GM21723 (cell line): ENCODE data around the gene C19orf12.
"Not testable (repeated sequence)": the region's sequence is repeated elsewhere in the genome, so short reads cannot be mapped to it uniquely, and the experiment has no call there.

ENCODE experiments used
- ATAC-seq: cut with Tn5 transposase; IDR thresholded peaks from one replicate; pipeline ENCODE4 v1.9.1; 2021; ENCODE audit warnings: mild to moderate bottlenecking, moderate library complexity; ENCODE audit not compliant: unreplicated experiment

C19orf12 gene

GRCh38 chr19:29731331-29731850, 16.3 kb upstream of the C19orf12 start:
- ATAC-seq: no peak

DNA sequence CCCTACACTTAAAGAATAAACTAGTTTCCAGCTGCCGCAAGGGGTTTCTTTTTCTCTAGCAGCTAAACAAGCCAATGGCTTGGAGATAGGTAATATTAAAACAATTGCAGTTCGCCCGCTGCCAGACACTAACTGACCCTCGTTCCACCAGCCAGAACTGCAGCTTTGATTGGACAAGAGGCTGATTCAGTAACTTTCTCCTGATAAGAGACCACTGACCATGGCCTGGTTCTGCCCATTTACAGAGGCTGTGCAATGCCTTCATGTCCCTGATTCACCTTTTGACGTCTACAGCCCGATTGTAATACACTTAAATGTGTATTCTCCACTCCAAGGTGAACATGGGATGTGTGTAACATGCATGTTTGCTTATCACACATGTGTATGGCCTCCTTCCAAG, 12.8 kb upstream of the C19orf12 start:
- no peak for ATAC-seq

GRCh38 chr19:29724746-29725145, 9.7 kb upstream of the C19orf12 start:
- no peak for ATAC-seq

DNA sequence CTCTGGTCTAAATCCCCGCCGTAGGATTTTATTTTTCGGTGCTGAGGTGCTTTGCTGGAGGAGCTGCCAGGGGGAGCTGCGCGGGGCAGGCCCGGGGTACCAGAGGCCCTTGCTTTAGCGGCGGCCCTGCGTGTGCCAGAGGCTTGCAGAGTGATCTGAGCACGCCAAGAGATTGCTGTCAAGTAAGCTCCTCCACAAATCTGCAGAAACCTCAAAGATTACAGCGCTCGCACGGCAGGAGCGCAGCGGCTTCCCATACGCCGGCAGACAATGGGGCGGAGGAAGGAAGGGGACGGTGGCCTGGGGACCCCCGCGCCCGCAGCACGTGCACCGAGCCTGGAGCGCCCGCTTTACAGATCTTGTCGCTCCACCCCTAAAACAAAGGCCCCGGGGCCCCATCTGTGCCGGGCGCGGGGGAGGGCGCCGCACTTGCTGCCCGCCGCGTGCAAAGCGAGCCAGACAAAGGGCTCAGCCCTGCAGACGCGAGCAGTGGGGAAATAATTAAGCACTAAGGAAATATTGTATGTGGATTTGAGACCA, 9.1 kb upstream of the C19orf12 start:
- no peak for ATAC-seq

DNA sequence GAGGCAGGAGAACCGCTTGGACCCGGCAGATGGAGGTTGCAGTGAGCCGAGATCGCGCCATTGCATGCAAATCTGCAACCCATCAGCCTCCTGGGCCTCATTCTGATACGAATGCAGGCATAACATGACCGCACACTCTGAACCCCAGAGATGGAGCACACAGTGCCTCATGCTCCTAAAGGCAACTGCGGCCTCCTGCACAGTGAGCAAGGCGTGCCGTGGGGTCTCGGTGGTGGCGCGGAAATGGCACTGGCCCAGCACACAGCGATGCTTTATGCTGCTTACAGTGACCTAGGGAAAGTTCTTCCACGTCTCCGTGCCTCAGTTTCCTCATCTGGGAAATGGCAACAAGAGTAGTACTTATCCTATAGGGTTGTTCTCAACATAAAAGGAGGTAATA, 2.0 kb upstream of the C19orf12 start:
- no peak for ATAC-seq

DNA sequence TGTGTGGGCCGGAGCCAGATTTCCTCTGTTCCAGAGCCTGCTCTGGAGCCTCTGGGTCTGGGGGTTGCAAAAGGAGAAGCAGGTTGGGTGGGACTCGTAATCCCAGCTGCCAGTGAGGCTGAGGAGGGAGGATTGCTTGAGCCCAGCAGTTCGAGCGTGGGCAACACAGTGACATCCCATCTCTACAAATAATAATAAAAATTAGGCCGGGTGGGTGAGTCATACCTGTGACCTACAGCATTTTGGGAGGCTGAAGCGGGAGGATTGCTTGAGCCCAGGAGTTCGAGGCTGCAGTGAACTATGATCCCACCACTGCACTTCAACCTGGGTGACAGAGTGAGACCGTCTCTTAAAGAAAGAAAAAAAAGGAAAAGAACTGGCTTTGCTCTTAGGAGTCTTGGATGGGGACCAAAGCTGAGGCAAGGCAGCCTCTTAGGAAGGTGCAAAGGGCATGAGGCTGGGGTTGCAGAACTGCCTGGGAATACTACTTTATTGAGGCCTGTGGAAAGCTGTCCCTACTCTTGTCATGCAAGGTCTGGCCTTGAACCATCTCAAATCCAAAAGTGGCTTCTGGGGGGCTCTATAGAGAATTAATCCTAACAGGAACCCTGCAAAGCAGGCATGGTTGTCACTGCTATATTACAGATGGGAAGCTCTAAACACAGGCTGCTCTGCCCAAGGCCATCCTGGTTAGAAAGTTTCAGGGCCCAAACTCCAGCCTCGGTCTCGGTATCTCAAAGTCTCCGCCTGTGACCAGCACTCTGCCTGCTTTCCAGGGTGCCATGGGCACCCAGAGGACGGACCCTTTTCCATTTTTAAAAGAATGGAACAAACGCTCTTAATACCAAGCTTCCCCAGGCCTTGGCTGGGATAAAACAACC, 880 bp upstream of the C19orf12 start:
- ATAC-seq: peak; percentile 8

GRCh38 chr19:29714371-29714952, 599 bp downstream of the C19orf12 start:
- peak; percentile 11 for ATAC-seq

DNA sequence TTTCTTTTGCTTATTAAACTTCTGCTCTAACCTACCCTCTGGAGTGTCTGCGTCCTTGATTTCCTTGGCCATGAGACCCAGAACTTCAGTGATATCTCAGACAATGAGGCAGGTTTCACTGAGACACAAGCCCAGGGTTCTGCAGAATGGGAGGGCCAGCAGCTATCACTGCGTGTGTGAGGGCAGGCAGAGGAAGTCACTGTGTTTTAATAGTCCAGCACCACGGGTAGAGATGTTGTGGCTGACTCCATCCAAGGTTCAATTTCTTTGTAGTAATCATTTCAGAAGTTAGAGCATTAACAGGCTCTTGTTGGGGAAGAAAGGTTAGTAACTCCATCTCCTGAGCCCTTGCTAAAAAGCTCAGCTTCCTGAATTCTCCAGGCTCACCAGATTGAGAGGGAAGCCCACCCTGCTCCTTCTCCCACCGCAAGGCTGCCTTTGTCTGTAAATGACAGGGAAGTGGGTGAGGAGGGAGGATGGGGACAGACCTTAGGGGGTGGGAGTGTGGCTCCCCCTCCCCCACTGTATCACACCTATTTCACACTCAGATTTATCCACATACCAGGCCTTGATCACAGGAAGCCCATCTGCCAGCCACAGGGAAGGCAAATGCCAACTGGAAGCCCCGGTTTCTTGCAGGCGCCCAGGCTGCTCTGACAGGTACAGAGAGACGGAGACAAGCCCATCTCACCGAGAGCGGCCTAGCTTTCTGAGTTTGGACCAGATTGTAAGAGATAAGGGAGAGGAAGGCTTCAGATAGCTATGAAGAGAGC, 2.1 kb downstream of the C19orf12 start:
- ATAC-seq: no peak

DNA sequence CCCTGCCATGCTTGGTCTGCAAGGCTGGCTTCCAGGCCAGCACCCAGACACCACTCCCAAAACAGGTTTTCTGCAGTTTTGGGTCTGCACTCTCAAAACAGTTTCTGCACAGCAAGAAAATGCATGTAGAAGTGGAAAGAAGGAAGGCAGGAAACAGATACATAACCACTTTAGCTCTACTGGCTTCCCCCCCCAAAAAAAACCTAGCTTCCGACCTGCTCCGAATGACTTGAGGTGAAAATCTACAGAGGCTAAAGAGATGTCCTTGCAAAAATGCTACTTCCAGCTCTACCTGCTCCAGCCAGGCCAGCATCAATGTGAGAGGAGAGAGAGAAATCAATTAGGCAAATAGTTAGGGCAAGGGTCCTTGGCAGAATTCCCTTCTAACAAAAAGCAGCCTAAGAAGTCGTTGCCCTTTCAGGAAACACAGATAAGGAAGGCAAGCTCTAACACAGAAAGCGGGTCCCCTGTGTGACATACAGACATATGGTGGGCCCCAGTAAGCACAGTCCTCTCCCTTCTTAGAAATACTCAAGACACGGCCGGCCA, 3.4 kb downstream of the C19orf12 start:
- no peak for ATAC-seq

- ATAC-seq: not testable (repeated sequence)
Measured at GRCh38 chr19:29709440-29709798, 5.6 kb downstream of the C19orf12 start.

GRCh38 chr19:29708554-29709439, 6.3 kb downstream of the C19orf12 start:
- no peak for ATAC-seq

DNA sequence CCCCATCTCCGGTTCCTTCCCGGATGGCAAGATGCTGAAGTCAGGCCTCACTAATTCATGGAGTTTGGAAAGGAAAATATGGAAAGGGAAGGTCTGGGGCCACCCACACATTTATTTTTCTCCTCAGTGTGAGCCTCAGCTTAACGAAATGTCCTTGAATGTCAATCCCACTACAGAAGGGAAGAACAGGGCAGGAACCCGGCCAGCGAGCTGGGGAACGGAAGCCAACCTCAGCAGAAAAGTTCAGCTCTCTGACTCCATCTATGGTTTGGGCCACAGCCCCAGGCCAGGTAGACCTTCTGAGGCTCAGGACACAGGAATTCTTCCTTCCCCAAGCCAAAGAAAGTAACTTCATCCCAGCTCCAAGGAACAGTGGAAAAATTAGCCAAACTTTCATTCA, 8.4 kb downstream of the C19orf12 start:
- ATAC-seq: no peak

GRCh38 chr19:29705706-29706105, 9.4 kb downstream of the C19orf12 start:
- ATAC-seq: no peak

DNA sequence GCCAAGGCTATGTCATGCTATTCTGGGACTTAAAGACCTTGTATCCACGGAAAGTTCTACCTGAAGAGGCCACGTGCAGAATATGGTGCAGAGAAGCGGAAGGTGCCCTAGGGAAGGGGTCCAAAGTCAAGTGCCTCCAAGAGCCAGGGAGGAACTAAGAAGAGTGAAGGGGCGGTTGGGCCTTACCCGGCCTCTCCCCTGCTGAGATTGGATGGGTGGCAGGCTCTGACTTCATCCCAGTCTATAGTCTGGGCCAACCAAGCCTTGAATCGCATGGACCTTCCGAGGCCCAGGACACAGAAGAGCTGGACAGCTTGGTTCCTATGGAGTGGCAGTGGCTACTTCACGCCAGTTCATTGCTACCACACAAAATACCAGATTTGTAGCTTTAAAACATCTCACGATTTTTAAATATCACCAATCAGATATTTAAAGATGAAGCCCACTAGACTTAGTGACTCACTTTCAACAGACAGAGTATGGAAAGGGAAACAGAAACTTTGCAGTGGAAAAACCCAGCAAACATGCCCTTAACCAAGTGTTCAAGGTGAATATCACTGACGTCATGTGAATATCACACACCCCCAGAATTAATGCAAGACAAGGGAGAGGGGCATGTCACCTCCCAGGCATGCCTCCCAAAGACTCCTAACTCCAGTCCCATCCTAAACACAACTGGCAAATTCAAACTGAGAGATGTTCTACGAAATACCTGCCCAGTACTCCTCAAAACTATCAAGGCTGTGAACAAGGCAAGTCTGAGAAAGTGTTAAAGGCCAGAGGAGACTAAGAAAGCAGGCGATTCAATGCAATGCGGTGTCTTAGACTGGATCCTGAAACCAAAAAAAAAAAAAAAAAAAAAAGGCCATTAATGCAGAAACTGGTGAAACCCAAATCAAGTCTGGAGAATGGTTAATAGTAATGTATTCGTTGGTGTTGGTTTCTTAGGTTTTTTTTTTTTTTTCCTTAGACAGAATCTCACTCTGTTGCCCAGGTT, 10.2 kb downstream of the C19orf12 start:
- ATAC-seq: peak; percentile 74

DNA sequence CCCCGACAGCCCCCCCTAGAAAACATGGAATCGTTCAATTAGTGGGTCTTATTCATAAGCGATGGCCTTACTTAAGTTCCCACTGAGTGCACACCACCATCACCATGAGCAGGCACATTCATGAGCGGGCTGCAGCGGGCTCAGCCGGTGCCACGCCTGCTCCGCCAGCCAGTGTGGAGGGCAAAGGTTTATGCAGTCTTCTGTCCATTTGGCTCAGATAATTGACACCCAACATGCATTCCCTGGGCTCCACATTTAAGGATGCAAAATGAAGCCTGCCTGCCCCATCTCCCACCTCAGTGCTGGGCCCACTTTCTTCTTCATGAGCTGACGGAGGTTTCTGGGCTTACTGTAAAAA, 12.1 kb downstream of the C19orf12 start:
- ATAC-seq: no peak

GRCh38 chr19:29702161-29702962, 12.7 kb downstream of the C19orf12 start:
- ATAC-seq: no peak

- no peak for ATAC-seq
Measured at GRCh38 chr19:29700498-29700897, 14.6 kb downstream of the C19orf12 start.

DNA sequence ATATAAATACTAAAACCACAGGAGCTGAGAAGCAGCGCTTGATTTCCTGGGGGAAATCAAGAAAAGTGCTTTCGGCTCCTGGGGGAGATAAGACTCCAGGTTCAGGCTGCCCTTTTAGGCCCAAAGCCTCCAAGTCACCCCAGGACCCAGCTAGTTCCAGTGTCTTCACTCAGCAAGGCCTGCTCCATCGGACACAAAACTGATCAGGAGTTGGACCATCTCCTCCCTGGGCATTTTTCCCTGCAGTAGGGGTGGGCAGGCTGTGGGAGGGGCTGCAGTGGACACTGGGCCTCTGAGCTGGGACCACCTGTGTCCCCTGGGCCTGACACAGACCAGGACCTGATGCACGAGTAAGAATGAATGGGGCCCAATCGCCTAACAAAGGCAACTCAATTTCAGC, 15.2 kb downstream of the C19orf12 start:
- ATAC-seq: no peak
